OCI-LY1 (cell line): ENCODE measurements around the gene ERP44.
"Not testable (repeated sequence)": the region's sequence is repeated elsewhere in the genome, so short reads cannot be mapped to it uniquely, and the experiment has no call there.

Experiments used
- H2AFZ ChIP-seq: fragments of 200-600 bp; sonication (generic), shearing (Covaris generic); 2 replicates; pipeline ENCODE4 v1.6.0; 2014; ENCODE audit warnings: antibody characterized with exemption, mild to moderate bottlenecking, low read length
- H3F3A ChIP-seq: fragments of 200-600 bp; sonication (generic), shearing (Covaris generic); 2 replicates; pipeline ENCODE4 v1.6.0; 2014; ENCODE audit warnings: mild to moderate bottlenecking, antibody characterized with exemption, low read length, moderate library complexity; ENCODE audit not compliant: insufficient read depth
- H3K27ac ChIP-seq: fragments of 200-600 bp; sonication (generic); 2 replicates; pipeline ENCODE4 v1.5.1; 2014; ENCODE audit warnings: low read length, mixed run types, mild to moderate bottlenecking, low read depth; ENCODE audit not compliant: poor library complexity, severe bottlenecking
- H3K27me3 ChIP-seq: fragments of 200-600 bp; sonication (generic); 2 replicates; pipeline ENCODE4 v1.6.0; 2014; ENCODE audit warnings: antibody characterized with exemption, mild to moderate bottlenecking, low read length, moderate library complexity; ENCODE audit not compliant: insufficient read depth
- H3K36me3 ChIP-seq: fragments of 200-600 bp; sonication (generic); 2 replicates; pipeline ENCODE4 v1.6.1; 2014; ENCODE audit warnings: mild to moderate bottlenecking, antibody characterized with exemption, low read length, moderate library complexity, mixed read lengths; ENCODE audit not compliant: insufficient read depth
- H3K4me1 ChIP-seq: fragments of 200-600 bp; sonication (generic); 2 replicates; pipeline ENCODE4 v1.5.1; 2014; ENCODE audit warnings: mild to moderate bottlenecking, low read length, moderate library complexity; ENCODE audit not compliant: insufficient read depth, severe bottlenecking
- H3K4me2 ChIP-seq: fragments of 200-600 bp; sonication (generic), shearing (Covaris generic); 2 replicates; pipeline ENCODE4 v1.6.1; 2014; ENCODE audit warnings: low read length
- H3K4me3 ChIP-seq: fragments of 200-600 bp; sonication (generic); 2 replicates; pipeline ENCODE4 v1.5.1; 2014; ENCODE audit warnings: low read length, low read depth, mild to moderate bottlenecking, mixed read lengths; ENCODE audit not compliant: poor library complexity, severe bottlenecking
- H3K79me2 ChIP-seq: fragments of 200-600 bp; shearing (Covaris generic); 2 replicates; pipeline ENCODE4 v1.6.1; 2016; ENCODE audit warnings: mixed run types, low read length, mixed read lengths; ENCODE audit not compliant: insufficient read depth
- H3K9ac ChIP-seq: fragments of 200-600 bp; sonication (generic), shearing (Covaris generic); 2 replicates; pipeline ENCODE4 v1.6.1; 2014; ENCODE audit warnings: mild to moderate bottlenecking, low read length, mixed read lengths
- H3K9me2 ChIP-seq: fragments of 200-600 bp; sonication (generic), shearing (Covaris generic); 2 replicates; pipeline ENCODE4 v1.6.1; 2014; ENCODE audit warnings: low read depth, mild to moderate bottlenecking, low read length, mixed read lengths
- H3K9me3 ChIP-seq: fragments of 200-600 bp; shearing (Covaris generic); 2 replicates; pipeline ENCODE4 v1.6.1; 2014; ENCODE audit warnings: low read length, mixed read lengths
- H4K20me1 ChIP-seq: fragments of 200-600 bp; sonication (generic), shearing (Covaris generic); 2 replicates; pipeline ENCODE4 v1.6.0; 2016; ENCODE audit warnings: mild to moderate bottlenecking, low read length; ENCODE audit not compliant: insufficient read depth
- EZH2 ChIP-seq: fragments of 200-600 bp; sonication (generic), shearing (Covaris generic); IDR thresholded peaks from 2 replicates; pipeline ENCODE4 v1.8.0; 2017; ENCODE audit warnings: borderline replicate concordance, mixed run types, mild to moderate bottlenecking, antibody characterized with exemption, low read length, moderate library complexity, mixed read lengths
- TF ChIP-seq, protein P1 (sequence below): fragments of 200-600 bp; sonication (generic), shearing (Covaris generic); IDR thresholded peaks from 2 replicates; pipeline ENCODE4 v1.5.1; 2017; ENCODE audit warnings: mild to moderate bottlenecking, antibody characterized with exemption, low read length, moderate library complexity, mixed read lengths

The ERP44 gene

DNA sequence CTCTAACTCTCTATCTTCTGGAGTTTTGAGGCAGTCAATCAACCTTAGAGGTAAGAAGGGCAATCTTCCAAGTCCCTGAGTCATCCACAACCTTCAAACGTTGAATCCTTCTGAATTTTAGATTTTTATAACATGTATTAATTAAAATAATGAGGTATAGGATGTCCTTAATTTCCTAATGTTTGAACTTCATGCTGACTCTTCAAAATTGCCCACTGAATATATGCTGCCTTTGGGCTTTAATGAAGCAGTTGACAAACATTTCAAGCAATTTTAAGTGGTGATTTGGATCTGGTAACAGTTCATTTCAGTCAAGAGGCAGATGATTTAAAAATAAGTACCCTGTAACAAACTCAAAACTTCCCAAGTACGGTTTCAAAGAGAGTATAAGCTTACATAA lies 26.0 kb downstream of the ERP44 start:
- Histone ChIP-seq H3K4me1 (peaks cover 2% of the 10 kb centered on the region), H3K4me2 (no peak overlapping the region), H3K9me2 (no peaks in the 10 kb centered on the region), H3K27ac (no peak overlapping the region), H3K36me3 (no peaks in the 10 kb centered on the region), H4K20me1 (no peaks in the 10 kb centered on the region), H2AFZ (no peak overlapping the region), H3K27me3 (no peaks in the 10 kb centered on the region), H3K9me3 (no peaks in the 10 kb centered on the region), H3F3A (no peaks in the 10 kb centered on the region), H3K9ac (no peak overlapping the region), H3K4me3 (no peak overlapping the region), H3K79me2 (peaks cover 48% of the 10 kb centered on the region)
- TF ChIP-seq, protein P1, sequence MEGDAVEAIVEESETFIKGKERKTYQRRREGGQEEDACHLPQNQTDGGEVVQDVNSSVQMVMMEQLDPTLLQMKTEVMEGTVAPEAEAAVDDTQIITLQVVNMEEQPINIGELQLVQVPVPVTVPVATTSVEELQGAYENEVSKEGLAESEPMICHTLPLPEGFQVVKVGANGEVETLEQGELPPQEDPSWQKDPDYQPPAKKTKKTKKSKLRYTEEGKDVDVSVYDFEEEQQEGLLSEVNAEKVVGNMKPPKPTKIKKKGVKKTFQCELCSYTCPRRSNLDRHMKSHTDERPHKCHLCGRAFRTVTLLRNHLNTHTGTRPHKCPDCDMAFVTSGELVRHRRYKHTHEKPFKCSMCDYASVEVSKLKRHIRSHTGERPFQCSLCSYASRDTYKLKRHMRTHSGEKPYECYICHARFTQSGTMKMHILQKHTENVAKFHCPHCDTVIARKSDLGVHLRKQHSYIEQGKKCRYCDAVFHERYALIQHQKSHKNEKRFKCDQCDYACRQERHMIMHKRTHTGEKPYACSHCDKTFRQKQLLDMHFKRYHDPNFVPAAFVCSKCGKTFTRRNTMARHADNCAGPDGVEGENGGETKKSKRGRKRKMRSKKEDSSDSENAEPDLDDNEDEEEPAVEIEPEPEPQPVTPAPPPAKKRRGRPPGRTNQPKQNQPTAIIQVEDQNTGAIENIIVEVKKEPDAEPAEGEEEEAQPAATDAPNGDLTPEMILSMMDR: no peak
- no peak for TF ChIP-seq EZH2

DNA sequence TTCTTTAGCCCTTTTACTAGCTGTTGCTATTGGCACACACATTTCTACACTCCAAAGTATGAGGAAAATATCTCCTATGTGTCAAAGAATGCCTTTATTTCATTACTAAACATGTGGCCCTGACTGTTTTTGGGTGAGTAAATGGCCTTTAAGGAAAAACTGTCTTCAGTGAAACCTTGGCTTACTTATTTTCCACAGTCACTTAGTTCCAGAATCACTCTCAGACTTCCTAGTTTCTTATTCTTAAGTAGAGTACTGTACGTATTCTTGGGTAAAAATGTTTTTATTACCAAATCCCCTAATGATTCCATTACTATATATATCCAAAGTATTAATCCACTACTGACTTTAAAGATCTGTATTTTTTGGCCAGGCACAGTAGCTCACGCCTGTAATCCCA lies 27.5 kb downstream of the ERP44 start:
- no peaks in the 10 kb centered on the region for H3K9me3 ChIP-seq
- H3K36me3 ChIP-seq: no peaks in the 10 kb centered on the region
- no peaks in the 10 kb centered on the region for H3K9me2 ChIP-seq
- no peak overlapping the region for H3K27ac ChIP-seq
- H3K4me3 ChIP-seq: no peak overlapping the region
- no peak overlapping the region for H3K9ac ChIP-seq
- no peaks in the 10 kb centered on the region for H3F3A ChIP-seq
- H2AFZ ChIP-seq: no peak overlapping the region
- TF ChIP-seq, protein P1: no peak
- no peak for TF ChIP-seq EZH2
- no peaks in the 10 kb centered on the region for H4K20me1 ChIP-seq
- H3K4me1 ChIP-seq: peaks cover 6% of the 10 kb centered on the region
- no peak overlapping the region for H3K4me2 ChIP-seq
- H3K79me2 ChIP-seq: peaks cover 42% of the 10 kb centered on the region
- no peaks in the 10 kb centered on the region for H3K27me3 ChIP-seq

DNA sequence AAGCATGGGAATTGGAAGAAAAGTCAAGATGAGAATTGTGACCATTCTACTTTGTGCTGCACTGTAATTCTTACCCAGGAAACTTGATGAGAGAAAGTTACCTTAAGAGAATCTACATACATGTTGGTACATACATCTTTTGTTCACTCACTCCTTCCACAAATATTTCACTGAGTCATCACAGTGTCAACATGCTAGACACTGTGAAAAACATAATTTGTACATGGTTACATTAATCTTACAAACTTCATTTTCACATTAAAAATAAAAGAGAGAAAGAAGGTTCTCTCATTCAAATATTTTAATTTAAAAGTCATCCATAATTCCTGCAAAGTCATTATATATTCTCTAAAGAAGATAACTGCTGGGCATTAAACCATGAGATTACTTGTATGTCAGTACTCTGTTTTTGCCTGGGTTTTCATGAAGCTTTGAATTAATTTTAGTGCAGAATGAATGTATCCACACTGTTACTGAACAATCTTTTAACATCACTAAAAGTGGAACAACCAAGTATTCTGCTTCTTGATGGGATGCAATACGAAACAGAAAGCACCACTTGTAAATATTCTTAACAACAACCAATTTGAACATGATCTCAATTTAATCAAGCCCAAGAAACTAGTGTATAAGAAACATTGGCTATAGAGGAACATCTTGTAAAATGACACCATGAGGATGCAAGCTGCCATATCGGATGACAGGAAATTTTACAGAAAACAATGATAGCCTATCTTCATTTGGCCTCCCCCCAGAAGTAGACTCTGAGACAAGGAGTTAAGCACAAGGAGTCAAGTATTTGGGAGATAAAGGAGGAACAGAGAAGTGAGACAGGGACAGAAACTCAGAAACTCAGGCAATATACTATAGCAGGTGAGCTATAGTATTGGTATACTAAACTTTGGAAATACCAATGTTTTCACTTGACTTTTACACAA lies 28.4 kb downstream of the ERP44 start:
- no peak for TF ChIP-seq EZH2
- TF ChIP-seq, protein P1: no peak
- Histone ChIP-seq H3K9me3 (no peaks in the 10 kb centered on the region), H3K27me3 (no peaks in the 10 kb centered on the region), H4K20me1 (no peaks in the 10 kb centered on the region), H3K9ac (no peak overlapping the region), H3K27ac (no peak overlapping the region), H3K4me1 (peaks cover 6% of the 10 kb centered on the region), H2AFZ (no peak overlapping the region), H3F3A (no peaks in the 10 kb centered on the region), H3K4me2 (no peak overlapping the region), H3K4me3 (no peak overlapping the region), H3K9me2 (no peaks in the 10 kb centered on the region), H3K79me2 (peaks cover 50% of the 10 kb centered on the region), H3K36me3 (no peaks in the 10 kb centered on the region)

DNA sequence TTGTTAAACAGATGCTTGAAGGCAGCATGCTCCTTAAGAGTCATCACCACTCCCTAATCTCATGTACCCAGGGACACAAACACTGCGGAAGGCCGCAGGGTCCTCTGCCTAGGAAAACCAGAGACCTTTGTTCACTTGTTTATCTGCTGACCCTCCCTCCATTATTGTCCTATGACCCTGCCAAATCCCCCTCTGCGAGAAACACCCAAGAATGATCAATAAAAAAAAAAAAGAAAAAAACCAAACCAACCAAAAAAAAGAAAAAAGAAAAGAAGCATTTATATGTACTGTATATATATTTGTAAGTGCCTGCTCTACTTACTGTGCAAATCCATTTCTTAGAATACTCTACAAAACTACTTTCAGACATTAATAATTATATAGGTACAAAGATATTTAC lies 29.7 kb downstream of the ERP44 start:
- H3K79me2 ChIP-seq: peaks cover 55% of the 10 kb centered on the region
- H3K9me2 ChIP-seq, H3K4me2 ChIP-seq, H3K9ac ChIP-seq, H3K27me3 ChIP-seq, H4K20me1 ChIP-seq, H3K36me3 ChIP-seq, H3K4me3 ChIP-seq, H3K27ac ChIP-seq, H3F3A ChIP-seq, H3K9me3 ChIP-seq, H2AFZ ChIP-seq, H3K4me1 ChIP-seq: not testable (repeated sequence)

DNA sequence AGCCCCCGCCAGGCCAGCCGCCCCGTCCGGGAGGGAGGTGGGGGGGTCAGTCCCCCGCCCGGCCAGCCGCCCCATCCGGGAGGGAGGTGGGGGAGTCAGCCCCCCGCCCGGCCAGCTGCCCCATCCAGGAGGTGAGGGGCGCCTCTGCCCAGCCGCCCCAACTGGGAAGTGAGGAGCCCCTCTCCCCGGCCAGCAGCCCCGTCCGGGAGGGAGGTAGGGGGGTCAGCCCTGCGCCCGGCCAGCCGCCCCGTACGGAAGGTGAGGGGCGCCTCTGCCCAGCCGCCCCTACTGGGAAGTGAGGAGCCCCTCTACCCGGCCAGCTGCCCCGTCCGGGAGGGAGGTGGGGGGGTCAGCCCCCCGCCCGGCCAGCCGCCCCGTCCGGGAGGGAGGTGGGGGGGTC lies 30.8 kb downstream of the ERP44 start:
- not testable (repeated sequence) for H2AFZ ChIP-seq, H3K36me3 ChIP-seq, H4K20me1 ChIP-seq, H3K27ac ChIP-seq, H3K9me3 ChIP-seq, H3K4me3 ChIP-seq, H3K9ac ChIP-seq, H3K27me3 ChIP-seq, H3F3A ChIP-seq, H3K4me2 ChIP-seq, H3K9me2 ChIP-seq
- peaks cover 11% of the 10 kb centered on the region for H3K4me1 ChIP-seq
- peaks cover 51% of the 10 kb centered on the region for H3K79me2 ChIP-seq
